AG04450 (cell line): ENCODE data around the gene ZFR2. TPM values are rescaled to one million over a fixed set of nuclear protein-coding genes. Genes with fewer than 3 reads are reported as not detected.

Experiments
- CTCF ChIA-PET: fragments of 300-600, 350-600 bp; formaldehyde crosslinking; extraction: SDS; loops from one replicate; lab custom pipeline; 2022; ENCODE audit warnings: antibody characterized with exemption, inconsistent platforms; lab: Charles Lee
- POLR2A ChIA-PET: fragments of 350-600 bp; formaldehyde crosslinking; extraction: SDS; loops from one replicate; lab custom pipeline; 2021; ENCODE audit warnings: antibody characterized with exemption, inconsistent platforms; lab: Yijun Ruan, JAX
- DNase-seq: peaks from one replicate; pipeline ENCODE4 v3.0.0-alpha.2; 2011; ENCODE audit warnings: low read depth, low spot score
- H3K27ac ChIP-seq: one replicate; pipeline ENCODE4 v1.5.1; 2012; ENCODE audit warnings: low read depth, low read length, control low read depth
- H3K27me3 ChIP-seq: one replicate; pipeline ENCODE4 v1.6.0; 2012; ENCODE audit warnings: low read length; ENCODE audit not compliant: control insufficient read depth, insufficient read depth
- H3K4me3 ChIP-seq: 2 replicates; pipeline ENCODE4 v1.5.1; 2011; ENCODE audit warnings: mild to moderate bottlenecking, low read depth, low read length, control low read depth
- H3K9me3 ChIP-seq: 2 replicates; pipeline ENCODE4 v1.5.1; 2012; ENCODE audit warnings: low read length; ENCODE audit not compliant: control insufficient read depth, insufficient read depth
- polyA plus RNA-seq: library from polyadenylated mRNA; depleted of rRNA; stranded (reverse); fragments of >200 nt; gene quantifications from 2 replicates; pipeline ENCODE4 v1.2.3, GENCODE V29; 2011
- TF ChIP-seq, protein P1 (sequence below): IDR thresholded peaks from 2 replicates; pipeline ENCODE4 v1.5.1; 2011; ENCODE audit warnings: low read depth, low read length, control low read depth, inconsistent platforms

Gene ZFR2
- polyA plus RNA-seq, 1 experiment: not detected

GRCh38 chr19:3778899-3779723 lies 89.7 kb downstream of the ZFR2 start:
- Histone ChIP-seq H3K9me3 (peaks cover 43% of the 10 kb centered on the region), H3K4me3 (no peak overlapping the region), H3K27me3 (peaks cover 3% of the 10 kb centered on the region), H3K27ac (no peak overlapping the region)
- DNase-seq: no peak
- TF ChIP-seq, protein P1, sequence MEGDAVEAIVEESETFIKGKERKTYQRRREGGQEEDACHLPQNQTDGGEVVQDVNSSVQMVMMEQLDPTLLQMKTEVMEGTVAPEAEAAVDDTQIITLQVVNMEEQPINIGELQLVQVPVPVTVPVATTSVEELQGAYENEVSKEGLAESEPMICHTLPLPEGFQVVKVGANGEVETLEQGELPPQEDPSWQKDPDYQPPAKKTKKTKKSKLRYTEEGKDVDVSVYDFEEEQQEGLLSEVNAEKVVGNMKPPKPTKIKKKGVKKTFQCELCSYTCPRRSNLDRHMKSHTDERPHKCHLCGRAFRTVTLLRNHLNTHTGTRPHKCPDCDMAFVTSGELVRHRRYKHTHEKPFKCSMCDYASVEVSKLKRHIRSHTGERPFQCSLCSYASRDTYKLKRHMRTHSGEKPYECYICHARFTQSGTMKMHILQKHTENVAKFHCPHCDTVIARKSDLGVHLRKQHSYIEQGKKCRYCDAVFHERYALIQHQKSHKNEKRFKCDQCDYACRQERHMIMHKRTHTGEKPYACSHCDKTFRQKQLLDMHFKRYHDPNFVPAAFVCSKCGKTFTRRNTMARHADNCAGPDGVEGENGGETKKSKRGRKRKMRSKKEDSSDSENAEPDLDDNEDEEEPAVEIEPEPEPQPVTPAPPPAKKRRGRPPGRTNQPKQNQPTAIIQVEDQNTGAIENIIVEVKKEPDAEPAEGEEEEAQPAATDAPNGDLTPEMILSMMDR: no peak
- CTCF ChIA-PET: no interaction called here
- POLR2A ChIA-PET: interaction anchor here (0.6 kb wide), 1 partner anchor 143 kb away, joined by 3 read pairs; no protein-coding TSS in a partner anchor

DNA sequence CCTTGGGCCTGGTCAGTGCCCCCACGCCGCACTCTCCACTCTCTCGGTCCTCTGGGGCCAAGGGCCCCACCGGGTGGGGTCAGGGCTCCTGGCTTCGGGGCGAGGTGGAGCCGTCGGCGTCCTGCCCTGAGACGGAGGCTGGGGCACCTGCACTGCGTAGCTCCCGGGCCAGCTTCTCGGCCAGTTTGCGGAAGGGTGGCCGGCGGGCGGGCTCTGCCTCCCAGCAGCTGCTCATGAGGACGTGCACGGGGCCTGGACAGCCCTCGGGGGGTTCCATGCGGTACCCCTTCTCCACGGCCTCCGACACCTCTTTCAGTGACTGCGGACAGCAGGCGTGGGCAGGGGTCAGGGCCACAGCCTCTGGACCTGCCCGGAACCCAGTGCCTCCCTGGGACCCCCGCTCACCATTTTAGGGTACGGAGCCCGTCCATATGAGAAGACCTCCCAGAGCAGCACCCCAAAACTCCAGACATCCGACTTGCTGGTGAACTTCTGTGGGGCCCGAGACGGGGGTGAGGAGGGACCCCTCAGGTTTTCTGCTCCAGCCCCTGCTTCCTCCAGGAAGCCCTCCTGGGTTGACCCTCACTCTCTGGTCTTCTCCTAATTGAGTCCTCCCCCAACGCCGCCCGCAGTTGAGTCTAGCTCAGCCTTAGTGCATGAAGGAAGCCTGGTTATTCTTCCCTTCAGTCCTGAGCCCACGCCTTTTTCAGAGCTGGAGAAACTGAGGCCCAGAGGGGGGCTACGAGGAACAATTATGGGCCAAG lies 90.6 kb downstream of the ZFR2 start:
- no peak overlapping the region for H3K27ac ChIP-seq
- no peak for DNase-seq
- H3K9me3 ChIP-seq: peaks cover 43% of the 10 kb centered on the region
- H3K27me3 ChIP-seq: peaks cover 4% of the 10 kb centered on the region
- H3K4me3 ChIP-seq: no peak overlapping the region
- TF ChIP-seq, protein P1: no peak
- CTCF ChIA-PET: no interaction called here
- POLR2A ChIA-PET: no interaction called here

GRCh38 chr19:3776479-3777040 lies 92.3 kb downstream of the ZFR2 start:
- POLR2A ChIA-PET: no interaction called here
- no peak for DNase-seq
- H3K4me3 ChIP-seq: no peak overlapping the region
- peaks cover 28% of the 10 kb centered on the region for H3K9me3 ChIP-seq
- CTCF ChIA-PET: no interaction called here
- TF ChIP-seq, protein P1: no peak
- no peak overlapping the region for H3K27ac ChIP-seq
- peaks cover 4% of the 10 kb centered on the region for H3K27me3 ChIP-seq

- ChIA-PET CTCF (no interaction called here), POLR2A (no interaction called here)
- TF ChIP-seq, protein P1: no peak
- Histone ChIP-seq H3K27ac (no peak overlapping the region), H3K4me3 (no peak overlapping the region), H3K9me3 (peaks cover 21% of the 10 kb centered on the region), H3K27me3 (peaks cover 4% of the 10 kb centered on the region)
- DNase-seq: no peak
These were observed 93.0 kb downstream of the ZFR2 start for GRCh38 chr19:3775831-3776230.
